Right ventricle myocardium superior (tissue), 1 donor: ENCODE results near the gene CACNG7. TPM values are rescaled to one million over a fixed set of nuclear protein-coding genes. Genes with fewer than 3 reads are reported as not detected.
"Not testable (repeated sequence)": the region's sequence is repeated elsewhere in the genome, so short reads cannot be mapped to it uniquely, and the experiment has no call there.

Source experiments
- ATAC-seq: fragments of 200-7000 bp; cut with Tn5 transposase; one replicate; pipeline ENCODE4 v1.9.1; 2020; ENCODE audit warnings: mild to moderate bottlenecking; ENCODE audit not compliant: poor library complexity
- DNase-seq: peaks from one replicate; pipeline ENCODE4 v3.0.0-alpha.2; 2020
- intact Hi-C: fragments of 100-400 bp; cut with DNase I; formaldehyde crosslinking; loops from one replicate; pipeline ENCODE4 v1.11.2; 2022
- long read RNA-seq: library from polyadenylated mRNA; unstranded; transcript quantifications from one replicate; pipeline ENCODE4 v2.0.0, GENCODE V29; 2021
- total RNA-seq: library from RNA; stranded (reverse); fragmentation: NEBNext Ultra II Directional; extraction: Animal tissue kit (Norgen Biotek cat#: 25700); gene quantifications from one replicate; pipeline ENCODE4 v1.2.1, GENCODE V29; 2021
- donor health status: DM: no; HTN: yes; CAD: no; lungs with severe emphysema.

The CACNG7 gene
- total RNA-seq = not detected
- long read RNA-seq = 0 reads

- intact Hi-C loops = loop anchor here (5.0 to 10.0 kb wide), 2 partner anchors 64 to 113 kb away; no protein-coding TSS in a partner anchor
- DNase-seq (no peak), ATAC-seq (no peak)
Observed at GRCh38 chr19:53908935-53909415, at the start of gene CACNG7. TSS of gene CACNG7 (plus strand) at chr19:53909278. CDS start at chr19:53912832, 3,554 bp downstream.

- ATAC-seq (no peak), DNase-seq (peak; percentile 24)
- intact Hi-C loops = no loop called here
Observed at GRCh38 chr19:53864308-53864836, 44.7 kb upstream of the CACNG7 start.

- intact Hi-C loops = no loop called here
- ATAC-seq = no peak
- no peak for DNase-seq
Observed at GRCh38 chr19:53865523-53865917, 43.6 kb upstream of the CACNG7 start.

- intact Hi-C loops = no loop called here
- peak; percentile 56 for ATAC-seq
- peak; percentile 93 for DNase-seq
Observed at GRCh38 chr19:53865918-53866864, 42.9 kb upstream of the CACNG7 start.

- intact Hi-C loops = no loop called here
- ATAC-seq = no peak
- peak; percentile 51 for DNase-seq
Observed at GRCh38 chr19:53866865-53867224, 42.2 kb upstream of the CACNG7 start.

- intact Hi-C loops = no loop called here
- peak; percentile 80 for ATAC-seq
- peak; percentile 100 for DNase-seq
Observed at GRCh38 chr19:53867225-53868090, 41.6 kb upstream of the CACNG7 start, which contains the start of gene MYADM. TSS of gene MYADM (plus strand) at chr19:53867883. CDS start at chr19:53873530, 5,647 bp downstream.

- DNase-seq = peak; percentile 81
- ATAC-seq = peak; percentile 34
- intact Hi-C loops = no loop called here
Observed at GRCh38 chr19:53868091-53868891, 40.8 kb upstream of the CACNG7 start.

GRCh38 chr19:53868892-53869804, 39.9 kb upstream of the CACNG7 start:
- DNase-seq (peak; percentile 96), ATAC-seq (peak; percentile 73)
- intact Hi-C loops = no loop called here

- DNase-seq, intact Hi-C loops, ATAC-seq: not testable (repeated sequence)
Observed at GRCh38 chr19:53869805-53870484, 39.1 kb upstream of the CACNG7 start.

GRCh38 chr19:53870485-53870844, 38.6 kb upstream of the CACNG7 start:
- intact Hi-C loops = no loop called here
- ATAC-seq (no peak), DNase-seq (peak; percentile 52)

GRCh38 chr19:53871454-53871853, 37.6 kb upstream of the CACNG7 start:
- DNase-seq (no peak), ATAC-seq (no peak)
- intact Hi-C loops = no loop called here

- no peak for ATAC-seq
- DNase-seq = peak; percentile 26
- intact Hi-C loops = no loop called here
Observed at GRCh38 chr19:53872762-53873161, 36.3 kb upstream of the CACNG7 start.

GRCh38 chr19:53873773-53874605, 35.1 kb upstream of the CACNG7 start:
- ATAC-seq = no peak
- peak; percentile 43 for DNase-seq
- intact Hi-C loops = no loop called here

- intact Hi-C loops = no loop called here
- peak; percentile 13 for DNase-seq
- ATAC-seq = no peak
Observed at GRCh38 chr19:53874606-53874990, 34.5 kb upstream of the CACNG7 start.

- intact Hi-C loops = no loop called here
- DNase-seq = peak; percentile 24
- ATAC-seq = no peak
Observed at GRCh38 chr19:53875602-53876325, 33.3 kb upstream of the CACNG7 start.
